SU-DHL-6 (cell line): ENCODE results near the gene UBE2R2.

Source experiments
- CTCF ChIP-seq: fragments of 200-600 bp; sonication (generic); IDR thresholded peaks from one replicate; pipeline ENCODE4 v1.5.1; 2017; ENCODE audit warnings: antibody characterized with exemption, mild to moderate bottlenecking, low read length, moderate library complexity; ENCODE audit not compliant: insufficient read depth, poor library complexity, severe bottlenecking
- EZH2phosphoT487 ChIP-seq: fragments of 200-600 bp; sonication (generic), shearing (Covaris generic); conservative IDR thresholded peaks from 2 replicates; pipeline ENCODE4 v1.6.1; 2018; ENCODE audit warnings: mild to moderate bottlenecking, antibody characterized with exemption, low read length, moderate library complexity, mixed read lengths

- TF ChIP-seq CTCF (no peak), EZH2phosphoT487 (no peak)
These were observed 76.9 kb downstream of the UBE2R2 start for GRCh38 chr9:33893861-33894260.
